ENCODE results near the gene PI4KB.
"Not testable (repeated sequence)": the region's sequence is repeated elsewhere in the genome, so short reads cannot be mapped to it uniquely, and the experiment has no call there.

The PI4KB gene

GRCh38 chr1:151327223-151327902 is at the start of gene PI4KB:
TSS of gene PI4KB (minus strand) at chr1:151327416. CDS start at chr1:151316481, 10,935 bp downstream.
- DNase-seq (ENCODE audit: low read depth), result peak; percentile 79

- DNase-seq (ENCODE audit: low read depth), result no peak
Measured at GRCh38 chr1:151373196-151373595, 46.0 kb upstream of the PI4KB start.

GRCh38 chr1:151372058-151372934 is 45.1 kb upstream of the PI4KB start, which contains the start of gene SELENBP1:
TSS of gene SELENBP1 (minus strand) at chr1:151372705. CDS start at chr1:151372641, 64 bp downstream.
- no peak for DNase-seq (ENCODE audit: low read depth)

GRCh38 chr1:151371370-151372057 is 44.3 kb upstream of the PI4KB start:
- DNase-seq (ENCODE audit: low read depth), result no peak

- no peak for DNase-seq (ENCODE audit: low read depth)
Measured at GRCh38 chr1:151370211-151370911, 43.1 kb upstream of the PI4KB start.

GRCh38 chr1:151369621-151370048 is 42.4 kb upstream of the PI4KB start:
- no peak for DNase-seq (ENCODE audit: low read depth)

GRCh38 chr1:151369302-151369610 is 42.0 kb upstream of the PI4KB start:
- no peak for DNase-seq (ENCODE audit: low read depth)

- DNase-seq (ENCODE audit: low read depth), result no peak
Measured at GRCh38 chr1:151368393-151369301, 41.4 kb upstream of the PI4KB start.

- DNase-seq (ENCODE audit: low read depth), result no peak
Measured at GRCh38 chr1:151367658-151368392, 40.6 kb upstream of the PI4KB start.

- DNase-seq (ENCODE audit: low read depth), result no peak
Measured at GRCh38 chr1:151364996-151365395, 37.8 kb upstream of the PI4KB start.

- no peak for DNase-seq (ENCODE audit: low read depth)
Measured at GRCh38 chr1:151362308-151363155, 35.3 kb upstream of the PI4KB start.

- DNase-seq (ENCODE audit: low read depth), result no peak
Measured at GRCh38 chr1:151361883-151362282, 34.7 kb upstream of the PI4KB start.

- no peak for DNase-seq (ENCODE audit: low read depth)
Measured at GRCh38 chr1:151356696-151357095, 29.5 kb upstream of the PI4KB start.

- DNase-seq (ENCODE audit: low read depth), result no peak
Measured at GRCh38 chr1:151352021-151352718, 25.0 kb upstream of the PI4KB start.

GRCh38 chr1:151350323-151350722 is 23.1 kb upstream of the PI4KB start:
- not testable (repeated sequence) for DNase-seq (ENCODE audit: low read depth)

GRCh38 chr1:151347523-151348246 is 20.5 kb upstream of the PI4KB start:
- DNase-seq (ENCODE audit: low read depth), result no peak

GRCh38 chr1:151346769-151347522 is 19.7 kb upstream of the PI4KB start, which contains the start of gene RFX5:
TSS of gene RFX5 (minus strand) at chr1:151347252. CDS start at chr1:151346320, 932 bp downstream.
- DNase-seq (ENCODE audit: low read depth), result peak; percentile 87
